HG02763 (cell line): ENCODE results near the gene CCDC91.

Source experiments
- ATAC-seq: cut with Tn5 transposase; IDR thresholded peaks from one replicate; pipeline ENCODE4 v1.9.1; 2021; ENCODE audit warnings: mild to moderate bottlenecking, moderate library complexity; ENCODE audit not compliant: unreplicated experiment

CCDC91 gene, protein sequence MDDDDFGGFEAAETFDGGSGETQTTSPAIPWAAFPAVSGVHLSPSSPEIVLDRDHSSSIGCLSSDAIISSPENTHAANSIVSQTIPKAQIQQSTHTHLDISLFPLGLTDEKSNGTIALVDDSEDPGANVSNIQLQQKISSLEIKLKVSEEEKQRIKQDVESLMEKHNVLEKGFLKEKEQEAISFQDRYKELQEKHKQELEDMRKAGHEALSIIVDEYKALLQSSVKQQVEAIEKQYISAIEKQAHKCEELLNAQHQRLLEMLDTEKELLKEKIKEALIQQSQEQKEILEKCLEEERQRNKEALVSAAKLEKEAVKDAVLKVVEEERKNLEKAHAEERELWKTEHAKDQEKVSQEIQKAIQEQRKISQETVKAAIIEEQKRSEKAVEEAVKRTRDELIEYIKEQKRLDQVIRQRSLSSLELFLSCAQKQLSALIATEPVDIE

DNA sequence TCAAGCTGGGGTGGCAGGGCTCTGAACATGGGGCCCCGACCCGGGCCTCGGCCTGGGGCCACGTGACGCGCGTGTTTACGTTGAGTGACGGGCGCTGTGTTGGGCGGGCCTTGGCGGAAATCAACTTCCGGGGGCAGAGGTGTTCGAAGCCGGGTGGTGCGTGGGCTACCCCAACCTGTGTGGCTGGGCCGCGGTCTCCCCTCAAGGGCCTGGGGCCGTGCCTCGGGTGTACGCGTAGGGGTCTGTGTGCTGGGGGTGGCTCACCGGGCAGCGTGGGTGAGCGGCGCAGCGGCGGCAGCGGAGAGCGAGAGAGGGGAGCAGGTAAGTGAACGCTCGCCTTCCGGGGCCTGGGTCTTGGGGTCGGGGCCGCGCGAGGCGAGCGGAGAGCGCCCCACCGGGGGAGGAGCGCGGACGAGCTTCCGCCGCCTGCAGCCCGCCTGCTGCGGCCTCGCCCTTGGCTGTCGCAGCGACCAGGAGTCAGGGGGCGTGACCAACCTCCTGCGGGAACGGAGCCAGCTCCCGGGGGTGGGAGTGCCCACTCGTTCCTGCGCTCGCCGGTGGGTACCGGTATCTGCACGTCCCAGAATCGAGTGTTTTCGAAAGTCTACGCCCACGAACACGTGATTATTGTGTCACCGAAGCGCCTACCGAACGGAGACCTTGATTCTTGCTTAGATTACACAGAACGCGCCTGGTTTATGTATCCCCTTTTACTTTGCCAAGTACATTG lies at the start of gene CCDC91:
Gene CCDC91 (plus strand): TSS at position 136 of the 730 bp plus-strand sequence. CDS start 66,760 bp downstream, outside the sequence.
- peak; percentile 88 for ATAC-seq

DNA sequence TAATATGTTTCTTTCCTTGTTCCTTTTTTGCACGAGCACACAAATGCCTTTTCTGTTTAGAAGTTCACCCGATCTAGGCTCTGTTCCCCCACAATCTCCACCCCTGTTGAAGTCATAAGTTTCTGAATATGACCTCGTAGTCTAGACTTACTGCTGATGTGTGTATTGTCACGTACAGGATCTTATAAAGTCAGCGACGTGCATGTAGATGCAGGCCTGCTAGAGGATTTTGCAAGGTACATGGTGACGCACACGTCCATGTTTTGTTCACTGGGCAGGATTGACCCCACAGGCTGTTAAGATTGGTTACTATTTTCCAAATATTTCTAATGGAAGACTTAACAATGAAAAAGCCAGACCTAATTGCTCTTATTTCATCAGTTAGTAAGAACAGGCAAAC lies 46.2 kb upstream of the CCDC91 start:
- ATAC-seq: no peak

DNA sequence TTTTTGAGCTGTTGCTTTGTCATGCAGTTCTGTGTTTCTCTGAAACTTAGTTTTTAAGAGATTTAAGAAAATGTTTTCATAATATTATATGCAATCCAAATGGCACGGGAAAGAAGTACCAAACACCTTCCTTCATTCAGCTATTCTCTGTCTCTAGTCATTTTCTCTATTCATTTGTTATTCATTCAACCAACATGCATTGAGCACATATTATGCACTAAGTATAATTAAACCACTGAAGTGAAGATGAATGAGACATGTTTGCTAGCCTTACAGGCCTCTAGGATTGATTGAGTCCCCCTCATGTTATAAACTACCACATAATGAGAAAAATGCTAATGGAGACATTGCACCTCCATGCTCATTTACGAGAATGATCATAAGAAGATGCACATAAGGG lies 45.7 kb upstream of the CCDC91 start:
- no peak for ATAC-seq

DNA sequence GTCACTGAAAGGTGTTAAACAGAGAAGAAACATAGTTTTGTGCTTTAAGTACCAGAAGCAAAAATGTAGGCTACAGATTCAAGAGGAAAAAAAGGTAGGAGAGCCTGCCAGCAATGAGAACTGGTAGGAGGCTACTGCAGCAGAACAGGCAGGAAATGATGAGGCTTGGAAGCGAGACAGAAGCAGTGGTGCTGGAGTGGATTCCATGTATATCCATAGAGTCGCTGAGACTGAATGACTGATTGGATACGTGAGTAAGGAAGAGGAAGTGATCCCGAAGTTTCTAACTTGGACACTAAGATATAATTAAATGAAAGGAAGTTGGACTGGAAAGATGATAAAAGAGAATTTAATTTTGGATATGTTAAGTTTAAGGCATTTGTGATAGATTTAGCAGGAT lies 45.0 kb upstream of the CCDC91 start:
- ATAC-seq: no peak

DNA sequence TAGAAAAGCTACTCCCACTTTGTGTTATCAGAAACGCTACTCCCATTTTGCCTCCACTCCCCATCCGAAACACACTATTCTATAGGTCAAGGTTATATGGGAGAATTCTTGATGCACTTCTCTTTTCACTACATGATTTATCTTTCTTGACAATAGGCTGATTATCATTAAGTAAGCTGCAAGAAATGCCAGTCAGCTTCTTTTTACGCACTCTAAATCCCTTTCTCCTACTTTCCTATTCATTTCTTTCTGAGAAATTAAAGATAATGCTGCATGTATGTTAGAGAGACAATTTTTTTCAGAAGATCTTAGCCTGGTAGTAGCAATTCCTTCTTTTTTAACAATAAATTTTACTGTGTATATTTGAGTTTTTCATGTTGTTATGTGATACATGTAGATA lies 41.0 kb upstream of the CCDC91 start:
- ATAC-seq: no peak

DNA sequence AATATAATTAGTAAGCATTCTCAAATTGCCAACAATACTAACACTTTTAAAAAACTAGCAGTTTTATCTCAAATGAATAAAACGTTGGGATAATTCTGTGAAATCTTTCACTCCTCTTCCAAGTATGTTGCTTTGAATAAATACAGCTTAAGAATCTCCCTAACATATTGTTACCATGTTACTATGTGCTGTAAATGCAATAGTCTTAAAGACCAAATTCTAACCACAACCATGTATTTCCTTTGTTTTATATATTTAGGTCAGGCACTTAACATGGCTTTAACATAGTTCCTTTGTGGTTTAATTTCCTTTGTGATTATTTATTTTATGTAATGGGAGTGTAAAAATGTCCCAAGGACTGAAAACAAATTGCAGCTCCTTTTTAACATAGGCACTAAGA lies 33.9 kb upstream of the CCDC91 start:
- no peak for ATAC-seq

DNA sequence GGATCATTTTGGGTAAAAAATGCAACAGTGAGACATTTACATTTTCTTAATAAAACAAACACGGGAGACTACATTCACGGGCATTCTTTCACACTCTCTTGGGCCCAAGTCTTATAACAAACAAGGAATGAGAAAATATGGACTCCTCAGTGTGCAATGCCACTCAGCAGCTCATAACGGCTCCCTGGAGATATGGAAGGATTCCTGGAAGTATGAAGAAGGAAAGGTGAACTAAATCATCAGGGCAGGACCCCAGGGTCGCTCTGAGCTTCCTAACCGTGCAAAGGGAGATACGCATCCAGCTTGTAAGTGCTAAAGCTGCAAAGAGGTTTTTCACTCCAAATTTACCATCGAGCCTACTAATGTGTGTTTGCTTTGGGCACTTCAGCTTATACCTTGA lies 33.5 kb upstream of the CCDC91 start:
- no peak for ATAC-seq

DNA sequence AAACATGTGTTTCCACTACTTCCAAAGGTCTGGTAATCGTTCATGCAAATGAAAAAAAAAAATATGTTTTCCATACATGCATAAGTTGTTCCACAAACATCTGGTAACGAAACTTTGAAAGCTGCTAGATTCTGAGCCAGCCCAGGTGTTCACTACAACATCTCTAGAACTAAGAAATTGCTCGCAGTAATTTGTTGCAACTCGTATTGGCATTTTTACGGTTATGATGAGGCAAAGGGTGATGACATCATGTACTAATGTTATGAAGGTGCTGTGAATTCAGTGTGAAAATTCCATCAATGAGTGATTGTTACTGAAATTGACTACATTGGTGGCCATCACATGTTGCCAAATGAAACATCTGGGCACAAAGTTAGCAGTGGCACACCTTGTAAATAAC lies 31.9 kb upstream of the CCDC91 start:
- ATAC-seq: no peak

DNA sequence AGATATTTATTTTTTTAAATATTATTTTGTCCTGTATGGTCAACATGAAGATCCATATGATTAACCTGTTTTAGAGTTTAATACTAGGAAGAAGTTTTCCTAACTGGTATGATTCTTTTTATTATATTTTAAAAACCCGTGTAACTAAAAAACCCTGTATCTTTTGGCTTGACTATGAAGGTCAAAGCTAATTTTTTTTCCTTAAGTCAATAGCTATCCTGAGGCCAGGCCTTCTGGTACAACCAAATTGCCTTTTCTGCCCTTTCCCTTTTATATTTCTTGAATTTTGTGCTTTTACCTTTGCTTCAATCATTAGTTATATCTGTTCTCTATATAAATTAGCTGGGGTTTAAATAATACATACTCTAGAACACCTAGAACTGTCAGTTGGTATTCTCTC lies 30.6 kb upstream of the CCDC91 start:
- no peak for ATAC-seq

DNA sequence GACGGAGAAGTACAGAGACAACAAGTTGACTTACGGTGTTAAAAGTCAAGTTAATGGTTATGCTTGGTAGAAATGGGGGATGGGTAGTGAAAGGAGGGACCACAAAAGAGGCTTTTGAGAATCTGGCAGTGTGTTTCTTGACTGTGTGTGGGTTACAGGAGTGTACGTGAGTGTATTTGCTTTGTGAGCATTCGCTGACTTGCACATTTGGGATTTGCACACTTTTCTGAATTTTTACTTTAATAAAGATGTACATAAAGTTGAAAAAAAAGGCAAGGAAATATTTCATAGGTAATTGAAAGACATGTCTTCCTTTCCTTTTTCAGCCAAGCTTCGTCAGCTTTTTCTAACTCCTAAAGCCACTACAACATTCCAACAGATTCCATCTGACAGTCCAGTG lies 28.6 kb upstream of the CCDC91 start:
- ATAC-seq: no peak

DNA sequence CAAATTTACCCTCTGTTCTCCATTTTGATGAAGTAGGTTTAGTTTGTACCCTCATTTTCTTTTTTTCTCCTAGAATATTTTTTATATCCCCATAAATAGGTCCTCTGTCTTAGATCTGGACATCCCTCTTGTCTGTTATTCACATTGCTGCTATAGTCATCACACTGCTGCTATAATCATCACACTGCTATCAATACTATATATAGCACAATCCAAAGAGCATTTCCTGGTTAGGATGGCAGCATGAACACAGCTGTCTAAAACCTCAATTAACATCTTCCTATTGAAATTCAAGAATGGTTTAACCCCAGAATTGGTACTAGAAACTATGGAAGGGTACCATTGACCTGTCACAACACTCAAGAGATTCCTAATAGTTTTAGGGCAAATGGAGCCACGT lies 27.6 kb upstream of the CCDC91 start:
- ATAC-seq: no peak

DNA sequence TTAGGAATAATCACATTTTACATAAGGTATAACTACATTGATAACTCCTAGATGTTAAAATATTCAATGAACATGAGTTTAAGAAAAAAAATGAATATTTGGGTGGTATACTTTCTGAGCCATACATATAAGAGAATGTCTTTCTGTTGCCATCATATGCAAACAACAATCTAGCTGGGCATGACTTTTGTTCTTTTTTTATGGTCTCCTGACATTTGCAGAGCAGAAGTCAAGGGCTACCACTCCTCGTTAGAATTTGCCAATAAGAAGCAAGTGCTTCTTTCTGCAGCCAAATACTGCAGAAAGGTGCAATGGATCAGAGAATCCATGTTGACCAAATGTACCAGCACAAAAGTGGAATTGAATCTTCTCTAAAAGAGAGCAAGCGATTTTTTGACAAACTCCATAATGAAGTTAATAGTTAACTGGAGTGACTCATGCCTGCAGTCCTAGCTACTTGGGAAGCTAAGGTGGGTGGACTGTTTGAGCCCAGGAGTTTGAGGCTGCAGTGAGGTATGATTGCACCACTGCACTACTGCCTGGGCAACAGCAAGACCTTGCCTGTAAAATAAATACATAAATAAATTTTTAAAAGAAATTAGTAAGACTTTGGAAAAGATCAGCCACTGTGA lies 25.5 kb upstream of the CCDC91 start:
- ATAC-seq: no peak

DNA sequence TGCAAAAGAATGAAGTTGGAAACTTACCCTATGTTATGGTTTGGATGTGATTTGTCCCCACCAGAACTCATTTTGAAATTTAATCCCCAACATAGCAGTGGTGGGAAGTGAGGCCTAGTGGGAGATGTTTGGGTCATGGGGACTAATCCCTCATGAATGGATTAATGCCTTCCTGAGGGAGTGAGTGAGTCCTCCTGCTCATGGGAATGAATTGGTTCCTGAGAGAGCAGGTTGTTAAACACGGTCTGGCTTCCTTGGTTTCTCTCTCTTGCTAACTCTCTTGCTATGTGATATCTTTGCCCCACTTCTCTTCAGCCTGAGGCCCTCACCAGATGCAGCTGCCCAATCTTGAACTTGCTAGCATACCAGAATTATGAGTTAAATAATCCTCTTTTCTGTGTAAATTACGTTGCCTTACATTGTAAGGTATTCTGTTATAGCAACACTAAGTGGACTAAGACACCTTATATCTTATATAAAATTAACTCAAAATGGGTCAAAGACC lies 22.2 kb upstream of the CCDC91 start:
- no peak for ATAC-seq

DNA sequence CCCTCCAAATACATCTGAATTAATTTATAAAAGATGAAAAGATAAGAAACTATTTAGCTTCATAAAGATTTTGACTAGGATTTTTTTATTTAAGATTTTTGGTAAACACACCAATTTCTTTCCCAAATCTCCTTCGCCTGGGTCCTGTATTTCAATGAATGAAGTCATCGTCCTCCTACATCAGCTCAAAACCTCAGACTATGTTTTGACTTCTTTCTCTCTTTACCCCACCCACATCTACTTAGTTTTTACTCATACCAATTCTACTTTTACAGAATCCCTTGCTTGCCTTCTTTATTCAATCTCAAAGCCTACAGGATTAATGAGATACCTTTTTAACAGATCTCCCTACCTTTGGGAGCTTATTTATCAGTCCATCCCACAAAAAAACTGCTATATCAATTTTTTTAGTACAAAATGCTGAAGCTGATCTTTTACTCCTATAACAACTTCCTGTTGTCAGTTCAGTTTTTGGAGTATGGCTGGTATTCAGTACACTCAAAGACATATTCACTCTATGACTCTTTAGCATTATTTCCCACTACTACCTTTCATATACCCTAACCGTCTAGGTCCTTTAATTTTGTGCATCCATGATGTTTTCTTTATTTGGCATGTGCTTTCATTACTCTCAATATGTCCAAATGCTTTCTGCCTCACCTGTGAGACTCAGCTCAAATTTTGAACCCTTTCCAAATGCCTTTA lies 18.7 kb upstream of the CCDC91 start:
- no peak for ATAC-seq

DNA sequence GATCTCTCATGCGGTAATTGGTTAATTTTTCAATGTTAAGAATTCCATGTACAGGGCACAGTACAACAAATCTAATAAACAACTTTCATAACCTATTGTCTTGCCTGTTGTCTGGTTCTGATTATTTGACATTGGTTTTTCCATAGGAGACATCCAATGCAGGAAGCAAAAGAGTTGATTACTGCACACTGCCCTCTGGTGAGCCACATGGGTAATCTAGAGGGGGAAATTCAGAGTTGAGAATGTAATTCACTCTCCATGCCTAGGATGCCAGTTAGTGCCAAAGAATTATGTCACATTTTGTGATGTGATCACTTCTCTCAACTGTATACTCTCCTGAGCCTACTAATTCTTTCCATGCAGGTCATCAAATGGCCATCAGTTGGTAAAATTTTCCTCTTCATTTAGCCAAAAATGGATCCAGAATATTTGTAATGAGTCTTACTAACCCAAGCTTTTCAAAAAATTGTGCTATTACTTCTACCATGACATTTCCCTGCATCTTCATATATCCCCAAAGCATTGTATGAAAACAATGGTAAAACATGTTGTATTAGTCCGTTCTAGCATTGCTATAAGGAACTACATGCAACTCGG lies 17.7 kb upstream of the CCDC91 start:
- ATAC-seq: no peak

DNA sequence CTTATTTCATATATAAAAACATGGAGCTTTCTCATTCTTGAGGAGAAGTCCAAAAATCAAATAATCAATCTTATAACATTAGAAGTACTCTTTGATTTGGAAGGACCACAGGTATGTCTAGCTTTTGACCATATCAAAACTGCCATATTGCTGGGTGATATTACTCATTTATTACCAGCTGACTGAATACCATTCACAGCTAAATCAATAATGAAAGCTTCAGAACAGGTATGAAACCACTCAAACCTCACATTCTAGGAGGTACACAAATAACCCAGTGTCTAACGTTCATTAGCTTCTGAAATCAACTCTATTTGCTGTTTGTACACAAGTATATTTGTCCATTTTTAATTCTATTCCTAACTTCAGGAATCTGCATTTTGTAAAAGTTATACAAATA lies 16.8 kb upstream of the CCDC91 start:
- ATAC-seq: no peak

DNA sequence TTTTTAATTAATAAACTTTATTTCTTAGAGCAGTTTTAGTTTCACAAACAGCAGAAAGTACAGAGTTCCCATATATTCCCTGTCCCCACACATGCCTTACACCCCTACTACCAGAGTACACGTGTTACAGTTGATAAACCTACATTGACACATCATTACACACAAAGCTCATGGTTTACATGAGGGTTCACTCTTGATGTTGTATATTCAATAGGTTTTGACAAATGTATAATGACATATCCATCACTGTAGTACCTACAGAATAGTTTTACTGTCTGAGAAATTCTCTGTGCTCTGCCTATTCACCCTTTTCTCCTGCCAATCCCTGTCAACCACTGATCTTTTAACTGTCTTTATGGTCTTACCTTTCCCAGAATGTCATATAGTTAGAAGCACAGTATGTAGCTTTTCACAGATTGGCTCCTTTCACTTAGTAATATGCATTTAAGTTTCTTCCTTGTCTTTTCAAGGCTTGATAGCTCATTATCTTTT lies 15.1 kb upstream of the CCDC91 start:
- ATAC-seq: no peak

DNA sequence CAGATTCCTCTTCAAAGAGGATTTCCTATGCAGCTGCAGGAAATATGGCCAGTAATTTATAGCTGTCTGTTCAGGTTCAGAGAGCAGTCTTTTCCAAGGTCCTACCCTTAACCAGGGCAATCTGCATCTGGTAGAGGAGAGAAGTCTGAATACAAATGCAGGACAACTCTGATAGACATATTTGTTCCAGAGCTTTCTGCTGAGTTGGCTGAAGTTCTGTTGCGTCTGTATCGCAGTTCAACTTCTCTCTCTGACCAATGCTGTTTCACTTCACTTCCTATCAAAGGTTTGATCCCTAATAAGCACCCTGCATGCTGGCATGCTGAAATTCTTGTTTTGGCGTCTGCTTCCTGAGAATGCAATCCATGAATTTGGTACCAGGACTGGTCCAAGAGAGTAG lies 14.0 kb upstream of the CCDC91 start:
- ATAC-seq: no peak

DNA sequence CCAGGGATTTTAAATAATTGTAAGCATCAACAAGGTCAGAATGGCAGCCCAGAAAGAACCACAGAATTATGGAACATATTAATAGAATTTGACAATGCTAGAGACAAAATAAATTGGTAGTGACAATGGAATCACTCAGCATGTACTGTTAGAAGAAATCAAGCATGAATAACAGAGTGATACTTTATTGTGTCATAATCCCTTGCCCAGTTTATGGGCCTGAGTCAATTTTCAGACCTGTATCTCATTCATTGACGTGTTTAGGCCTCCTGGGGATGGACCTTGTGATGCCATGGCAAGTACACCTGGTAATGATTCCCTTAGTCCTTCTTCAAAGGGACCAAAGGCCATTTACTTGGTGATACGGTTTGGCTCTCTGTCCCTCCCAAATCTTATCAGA lies 12.8 kb upstream of the CCDC91 start:
- no peak for ATAC-seq

DNA sequence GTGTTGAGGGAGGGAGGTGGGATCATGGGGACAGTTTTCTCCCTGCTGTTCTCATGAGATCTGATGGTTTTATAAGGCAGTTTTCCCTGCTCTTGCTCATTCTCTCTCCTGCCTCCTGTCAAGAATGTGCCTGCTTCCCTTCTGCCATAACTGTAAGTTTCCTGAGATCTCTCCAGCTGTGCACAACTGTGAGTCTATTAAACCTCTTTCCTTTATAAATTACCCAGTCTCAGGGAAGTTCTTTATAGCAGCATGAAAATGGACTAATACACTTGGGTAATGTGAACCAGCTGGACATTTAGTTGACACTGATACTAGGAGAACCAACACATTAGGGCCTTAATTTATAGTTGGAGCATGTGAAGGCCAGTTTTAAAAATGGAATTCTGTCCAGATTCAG lies 12.4 kb upstream of the CCDC91 start:
- no peak for ATAC-seq

DNA sequence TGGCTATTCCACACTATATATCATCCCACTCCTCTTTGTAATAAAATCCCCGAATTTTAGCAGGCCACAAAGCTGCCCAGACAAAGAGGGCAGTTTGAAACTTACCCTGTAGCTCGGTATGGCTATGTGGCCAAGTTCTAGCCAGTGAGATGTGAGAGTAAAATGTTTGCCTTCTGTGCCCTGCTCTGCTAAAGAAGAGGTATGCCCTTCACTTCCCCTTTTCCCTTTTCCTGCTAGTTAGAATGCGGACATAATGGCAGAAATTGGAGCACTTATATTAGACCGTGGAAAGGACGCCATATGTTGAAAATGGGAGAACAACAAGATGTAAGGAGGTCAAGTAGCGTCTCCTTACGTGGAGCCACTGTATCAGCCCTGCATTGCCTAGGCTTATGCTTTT lies 11.5 kb upstream of the CCDC91 start:
- ATAC-seq: no peak
